ENCODE results near the gene CDK5. TPM values are rescaled to one million over a fixed set of nuclear protein-coding genes. Genes with fewer than 3 reads are reported as not detected.

The CDK5 gene
- total RNA-seq, 2 donors from 2014 or later = 2.3 to 6.3 TPM

- H3K36me3 ChIP-seq (replicated peaks in 1 of 2; ENCODE audit: insufficient read depth in 1 of 2, low read depth in 2 of 2) = no peaks in the 10 kb centered on the region
- DNase-seq = peak in 1 of 4 donors; percentile 23
- no peak for ATAC-seq
- no peaks in the 10 kb centered on the region for H3K9me3 ChIP-seq
- no peak for TF ChIP-seq POLR2A (IDR thresholded peaks at IDR 0.05)
- TF ChIP-seq CTCF (IDR thresholded peaks at IDR 0.05) = no peak
- H3K4me3 ChIP-seq = no peak overlapping the region
- WGBS, 2 donors = 5 to 6% methylated on average over 7 to 18 of the region's 18 CpGs
- intact Hi-C loops (cut with DNase I) = no loop called here
- H3K27me3 ChIP-seq = no peaks in the 10 kb centered on the region
- H3K4me1 ChIP-seq = peaks cover 56% of the 10 kb centered on the region
- H3K27ac ChIP-seq = peak overlapping the region; percentile 92 to 98 (median 96)
These were observed 1.2 kb upstream of the CDK5 start for GRCh38 chr7:151058781-151059366.

- peak overlapping the region in 1 of 2 donors; percentile 57 for H3K4me3 ChIP-seq
- H3K27ac ChIP-seq = peak overlapping the region; percentile 92 to 98 (median 96)
- DNase-seq (peak; percentile 99 to 100 (median 99)), ATAC-seq (peak; percentile 83)
- no peaks in the 10 kb centered on the region for H3K36me3 ChIP-seq (replicated peaks in 1 of 2; ENCODE audit: insufficient read depth in 1 of 2, low read depth in 2 of 2)
- intact Hi-C loops (cut with DNase I) = no loop called here
- H3K27me3 ChIP-seq = no peaks in the 10 kb centered on the region
- H3K4me1 ChIP-seq = peaks cover 49% of the 10 kb centered on the region
- TF ChIP-seq POLR2A (IDR thresholded peaks at IDR 0.05) (peak; percentile 43 to 87 (median 83)), CTCF (IDR thresholded peaks at IDR 0.05) (peak in 1 of 7 experiments; percentile 7)
- WGBS, 2 donors = 1 to 4% methylated on average over 5 to 46 of the region's 46 CpGs
- H3K9me3 ChIP-seq = no peaks in the 10 kb centered on the region
These were observed 488 bp upstream of the CDK5 start for GRCh38 chr7:151057989-151058780.

- intact Hi-C loops (cut with DNase I) = no loop called here
- no peak overlapping the region for H3K27ac ChIP-seq
- WGBS, 2 donors = 17 to 19% methylated on average over 25 to 29 of the region's 29 CpGs
These were observed 811 bp downstream of the CDK5 start for GRCh38 chr7:151056666-151057505.

GRCh38 chr7:151056283-151056665 lies 1.4 kb downstream of the CDK5 start:
- DNase-seq (no peak), ATAC-seq (no peak)
- Histone ChIP-seq H3K27me3 (no peaks in the 10 kb centered on the region), H3K9me3 (no peaks in the 10 kb centered on the region), H3K4me1 (peaks cover 33% of the 10 kb centered on the region), H3K27ac (no peak overlapping the region), H3K36me3 (replicated peaks in 1 of 2; ENCODE audit: insufficient read depth in 1 of 2, low read depth in 2 of 2) (no peaks in the 10 kb centered on the region), H3K4me3 (no peak overlapping the region)
- intact Hi-C loops (cut with DNase I) = no loop called here
- WGBS, 2 donors = 78 to 87% methylated on average over 6 of the region's 6 CpGs
- TF ChIP-seq CTCF (IDR thresholded peaks at IDR 0.05) (no peak), POLR2A (IDR thresholded peaks at IDR 0.05) (no peak)

More at GRCh38 chr7:151056666-151057505, 811 bp downstream of the CDK5 start:
- Histone ChIP-seq H3K4me3 (peak overlapping the region; percentile 49 to 57), H3K4me1 (peaks cover 39% of the 10 kb centered on the region), H3K9me3 (no peaks in the 10 kb centered on the region), H3K27me3 (no peaks in the 10 kb centered on the region), H3K36me3 (replicated peaks in 1 of 2; ENCODE audit: insufficient read depth in 1 of 2, low read depth in 2 of 2) (no peaks in the 10 kb centered on the region)
- TF ChIP-seq POLR2A (IDR thresholded peaks at IDR 0.05) (no peak), CTCF (IDR thresholded peaks at IDR 0.05) (peak in 1 of 7 experiments; percentile 11)
- DNase-seq (peak in 3 of 4 donors; percentile 37 to 49 (median 46)), ATAC-seq (no peak)

All from body of pancreas (tissue), 4 donors.